ENCODE data around the gene UPK3B.
"Not testable (repeated sequence)": the region's sequence is repeated elsewhere in the genome, so short reads cannot be mapped to it uniquely, and the experiment has no call there.

Gene UPK3B

GRCh38 chr7:76492139-76492538 is 18.2 kb upstream of the UPK3B start:
- DNase-seq: not testable (repeated sequence)

DNA sequence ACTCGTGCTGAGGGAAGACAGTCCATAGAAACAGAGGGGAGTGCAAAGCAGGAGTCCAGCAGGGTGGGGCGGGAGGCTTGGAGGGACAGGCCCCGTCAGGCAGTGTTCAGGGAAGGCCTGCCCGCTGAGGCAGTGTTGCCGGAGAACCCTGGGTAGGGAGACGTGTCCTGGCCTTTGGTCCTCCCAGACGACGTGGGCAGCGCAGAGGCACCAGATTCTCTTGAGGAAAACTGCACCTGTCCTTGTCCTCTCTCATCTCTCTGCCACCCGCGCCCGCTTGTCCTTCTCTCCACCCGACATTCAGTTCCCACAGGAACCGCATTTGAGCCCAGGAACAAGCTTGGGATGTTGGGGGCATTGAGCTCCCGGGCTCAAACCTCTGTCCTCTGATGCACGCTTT is 14.6 kb upstream of the UPK3B start:
- not testable (repeated sequence) for DNase-seq

DNA sequence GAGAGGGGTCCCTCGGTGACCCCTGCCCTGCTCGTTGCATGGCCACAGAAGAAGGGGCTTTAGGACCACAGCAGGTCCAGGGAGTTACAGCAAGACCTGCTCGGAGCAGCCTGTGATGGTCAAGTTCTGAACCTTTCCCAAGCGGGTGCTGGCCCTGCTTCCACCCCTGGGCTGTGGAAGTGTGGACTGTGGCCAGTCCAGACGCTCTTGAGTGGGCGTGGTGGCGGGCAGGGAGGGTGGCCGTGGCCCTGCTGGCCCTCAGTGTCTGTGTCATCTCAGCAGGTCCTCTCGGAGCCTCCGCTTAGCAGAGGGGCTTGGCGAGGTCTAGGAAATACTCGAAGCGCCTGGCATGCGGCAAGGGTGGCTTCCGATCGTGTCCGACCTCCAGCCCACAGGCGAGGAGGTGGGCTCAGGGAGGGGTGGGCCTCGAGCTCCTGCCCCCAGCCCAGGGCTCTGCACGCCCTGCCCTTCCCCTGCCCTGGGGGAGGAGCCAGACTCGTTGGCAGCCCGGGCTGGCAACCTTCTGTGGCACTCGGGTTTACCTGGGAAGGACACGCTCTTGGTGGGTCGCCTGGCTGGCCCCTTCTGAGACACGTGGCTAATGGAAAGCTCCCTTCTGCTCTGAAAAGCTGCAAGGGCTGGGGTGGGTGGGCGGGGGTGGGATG is 12.3 kb upstream of the UPK3B start:
- not testable (repeated sequence) for DNase-seq

DNA sequence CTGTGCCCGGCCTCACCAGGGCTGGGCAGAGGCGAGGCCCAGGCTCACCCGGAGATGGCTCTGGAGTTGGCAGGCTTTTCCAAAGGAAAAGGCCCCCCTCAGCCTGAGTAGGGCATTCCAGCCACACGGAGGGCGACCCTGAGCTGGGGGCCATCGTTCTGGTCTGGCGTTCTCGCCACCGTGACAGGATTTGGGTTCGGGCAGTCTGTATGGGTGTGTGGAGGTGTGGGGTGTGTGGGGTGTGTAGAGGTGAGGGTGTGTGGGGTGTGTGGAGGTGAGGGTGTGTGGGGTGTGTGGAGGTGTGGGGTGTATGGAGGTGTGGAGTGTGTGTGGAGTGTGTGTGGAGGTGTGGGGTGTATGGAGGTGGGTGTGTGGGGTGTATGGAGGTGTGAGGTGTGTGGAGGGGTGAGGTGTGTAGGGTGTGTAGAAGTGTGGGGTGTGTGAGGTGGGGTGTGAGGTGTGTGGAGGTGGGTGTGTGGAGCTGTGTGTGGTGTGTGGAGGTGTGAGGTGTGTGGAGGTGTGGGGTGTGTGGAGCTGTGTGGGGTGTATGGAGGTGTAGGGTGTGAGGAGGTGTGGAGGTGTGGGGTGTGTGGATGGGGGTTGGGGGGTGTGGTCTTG is 11.7 kb upstream of the UPK3B start:
- DNase-seq: not testable (repeated sequence)

DNA sequence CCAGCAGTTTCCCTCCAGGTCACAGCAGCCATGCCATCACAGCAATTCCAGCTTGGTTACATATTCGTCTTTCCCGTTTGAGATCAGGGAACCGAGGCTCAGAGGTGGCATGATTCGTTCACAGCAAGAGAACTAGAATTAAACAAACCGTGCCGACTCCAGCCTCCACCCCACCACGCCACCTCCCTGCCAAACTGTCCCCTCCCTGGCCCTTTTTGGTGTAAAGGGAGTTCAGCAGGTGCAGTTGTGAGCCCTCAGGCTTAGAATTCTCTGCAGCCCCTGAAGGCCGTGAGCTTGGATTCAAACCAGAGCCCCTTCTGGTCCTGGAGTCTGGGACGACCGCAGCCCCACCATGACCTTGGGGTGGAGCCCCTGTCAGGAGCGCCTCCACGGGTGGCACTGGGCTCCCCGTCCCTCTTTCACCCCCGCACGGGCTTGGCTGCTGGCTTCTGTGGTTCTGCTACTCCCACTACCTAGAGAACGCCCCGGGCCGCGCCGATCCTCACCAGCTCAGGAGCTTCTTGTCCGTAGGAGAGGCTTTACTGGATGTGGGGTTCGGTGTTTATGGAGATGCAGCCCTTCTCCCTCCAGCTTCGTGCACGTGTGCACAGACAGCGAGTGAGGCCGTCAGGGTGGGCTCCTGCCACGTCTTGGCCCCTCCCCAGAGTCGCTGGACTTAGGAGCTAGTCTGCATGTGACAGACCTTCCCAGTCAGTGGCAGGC is 11.0 kb upstream of the UPK3B start:
- not testable (repeated sequence) for DNase-seq

DNA sequence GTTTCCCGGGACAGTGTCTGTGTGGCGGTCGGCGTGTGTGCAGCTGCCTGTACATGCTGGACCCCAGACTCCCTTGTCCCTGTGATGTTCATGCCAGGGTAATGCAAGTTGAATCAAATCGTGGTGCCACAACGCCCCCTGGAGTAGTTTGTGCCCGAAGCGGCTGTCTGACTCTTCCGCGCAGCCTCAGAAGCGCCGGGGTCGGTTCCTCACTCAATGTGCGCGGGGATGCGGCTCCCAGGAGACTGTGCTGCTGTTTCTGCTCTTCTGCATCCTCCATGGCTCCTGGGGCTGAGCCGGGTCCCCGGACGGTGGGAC is 10.5 kb upstream of the UPK3B start:
- DNase-seq: not testable (repeated sequence)

GRCh38 chr7:76502224-76502623 is 8.1 kb upstream of the UPK3B start:
- not testable (repeated sequence) for DNase-seq

- not testable (repeated sequence) for DNase-seq
Measured at GRCh38 chr7:76502836-76503235, 7.5 kb upstream of the UPK3B start.

DNA sequence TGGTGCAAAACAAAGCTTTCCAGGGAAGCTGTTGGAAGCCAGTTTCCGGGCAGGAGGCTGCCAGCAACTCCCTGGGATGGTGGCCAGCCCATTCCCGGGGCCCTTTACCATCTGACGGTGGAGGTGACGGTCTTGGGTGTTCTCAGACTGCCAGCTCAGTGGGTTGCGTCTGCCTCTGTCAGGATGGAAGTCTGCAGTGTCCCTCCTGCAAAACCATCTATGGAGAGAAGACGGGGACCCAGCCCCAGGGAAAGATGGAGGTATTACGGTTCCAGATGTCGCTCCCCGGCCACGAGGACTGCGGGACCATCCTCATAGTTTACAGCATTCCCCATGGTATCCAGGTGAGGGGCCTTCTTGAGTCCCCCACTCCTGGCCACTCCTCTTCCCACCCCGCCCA is 7.1 kb upstream of the UPK3B start:
- not testable (repeated sequence) for DNase-seq

- DNase-seq: not testable (repeated sequence)
Measured at GRCh38 chr7:76504351-76505167, 5.8 kb upstream of the UPK3B start.

- no peak for DNase-seq
Measured at GRCh38 chr7:76505168-76506080, 4.9 kb upstream of the UPK3B start.

DNA sequence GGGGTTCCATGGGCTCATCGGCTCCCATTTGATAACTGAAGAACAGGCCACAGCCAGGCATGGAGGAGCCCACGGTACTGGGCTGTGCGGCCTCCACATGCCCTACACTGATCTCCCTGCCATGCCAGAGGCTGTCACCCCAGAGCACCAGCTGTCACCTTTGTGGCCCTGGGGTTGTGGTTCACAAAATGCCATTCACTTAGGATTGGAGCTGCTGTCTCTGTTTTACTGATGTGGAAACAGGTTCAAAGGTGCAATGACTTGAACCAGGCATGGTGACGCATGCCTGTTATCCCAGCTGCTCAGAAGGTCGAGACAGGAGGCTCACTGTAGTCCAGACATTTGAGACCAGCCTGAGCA is 4.3 kb upstream of the UPK3B start:
- DNase-seq: no peak

DNA sequence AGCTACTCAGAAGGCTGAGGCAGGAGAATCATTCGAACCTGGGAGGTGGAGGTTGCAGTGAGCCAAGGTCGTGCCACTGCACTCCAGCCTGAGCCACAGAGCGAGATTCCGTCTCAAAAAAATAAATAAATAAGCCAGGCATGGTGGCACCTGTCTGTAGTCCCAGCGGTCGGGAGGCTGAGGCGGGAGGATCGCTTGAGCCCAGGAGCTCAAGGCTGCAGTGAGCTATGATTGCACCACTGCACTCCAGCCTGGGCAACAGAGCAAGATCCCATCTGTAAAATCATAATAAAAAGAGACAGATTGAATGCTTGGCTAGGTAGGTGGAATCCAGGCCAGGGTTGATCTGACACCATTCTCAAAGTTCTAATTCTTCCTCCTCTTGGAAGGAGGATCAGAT is 3.7 kb upstream of the UPK3B start:
- DNase-seq: not testable (repeated sequence)

DNA sequence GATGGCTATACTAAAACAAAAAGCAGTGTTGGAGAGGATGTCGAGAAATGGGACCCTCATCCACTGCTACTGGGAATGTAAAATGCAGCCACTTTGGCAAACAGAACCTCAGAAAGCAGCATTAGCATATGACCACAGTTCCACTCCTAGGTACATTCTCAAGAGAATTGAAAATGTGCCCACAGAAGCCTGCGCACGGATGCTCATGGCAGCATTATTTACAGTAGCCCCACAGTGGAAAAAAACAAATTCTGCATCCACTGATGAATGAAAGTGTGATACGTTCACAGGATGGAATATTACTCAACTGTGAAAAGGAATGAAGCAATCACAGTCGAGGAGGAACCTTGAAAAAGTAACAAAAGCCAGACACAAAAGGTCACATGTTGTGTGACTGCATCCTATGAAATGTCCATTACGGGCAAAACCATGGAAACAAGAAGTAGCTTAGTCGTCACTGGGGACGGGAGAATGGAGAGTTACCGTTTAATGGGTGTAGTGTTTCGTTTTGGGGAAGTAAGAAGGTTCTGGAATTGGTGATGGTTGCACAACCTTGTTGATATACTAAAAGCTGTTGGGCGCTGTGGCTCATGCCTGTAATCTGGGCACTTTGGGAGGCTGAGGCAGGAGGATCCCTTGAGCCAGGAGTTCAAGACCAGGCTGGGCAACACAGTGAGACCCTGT is 2.5 kb upstream of the UPK3B start:
- no peak for DNase-seq

- DNase-seq: not testable (repeated sequence)
Measured at GRCh38 chr7:76511200-76511910, 1.0 kb downstream of the UPK3B start.

DNA sequence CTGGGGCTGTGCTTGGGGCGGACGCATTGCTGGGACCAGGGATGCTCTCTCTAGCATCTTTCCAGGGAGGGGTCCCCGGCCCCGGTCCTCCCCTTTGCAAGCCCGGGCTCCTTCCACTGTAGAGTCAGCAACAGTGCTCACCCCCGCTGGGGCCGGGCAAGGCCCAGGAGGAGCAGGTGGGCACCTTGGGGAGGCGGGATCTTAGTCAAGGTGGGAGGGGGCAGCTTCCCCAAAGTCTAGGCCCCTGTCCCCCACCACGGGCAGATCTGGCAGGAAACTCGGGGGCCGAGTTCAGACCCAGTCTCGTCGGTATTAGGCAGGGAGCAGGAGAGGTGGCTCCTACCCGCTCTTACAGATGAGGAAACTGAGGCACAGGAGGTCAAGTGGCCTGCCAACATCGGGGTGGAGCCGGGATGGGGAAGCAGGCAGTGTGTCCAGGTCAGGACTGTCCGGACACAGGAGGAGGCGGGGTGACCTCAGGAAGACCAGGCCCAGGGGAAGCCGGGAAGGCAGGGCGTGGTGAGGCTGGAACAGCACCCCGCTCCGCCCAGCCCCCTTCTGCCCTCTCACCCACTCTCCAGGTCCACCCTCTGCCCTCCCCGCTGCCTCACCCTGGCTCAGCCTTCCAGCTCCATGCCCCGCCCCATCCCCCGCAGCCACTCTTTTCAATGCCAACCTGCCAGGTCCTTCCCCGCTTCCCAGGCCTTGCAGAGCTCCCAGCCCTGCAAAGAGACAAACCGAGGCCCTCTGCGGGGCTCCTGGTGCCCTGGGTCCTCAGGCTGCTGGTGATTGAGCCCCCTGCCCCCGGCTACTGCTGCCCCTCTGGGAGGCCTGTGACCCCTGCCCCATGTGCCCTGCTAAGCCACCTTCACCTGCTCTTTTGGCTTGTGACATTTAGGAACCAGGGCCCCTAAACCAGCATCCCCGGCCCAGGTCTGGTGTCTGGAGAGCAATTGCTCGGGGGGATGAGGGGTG is 1.8 kb downstream of the UPK3B start:
- not testable (repeated sequence) for DNase-seq

DNA sequence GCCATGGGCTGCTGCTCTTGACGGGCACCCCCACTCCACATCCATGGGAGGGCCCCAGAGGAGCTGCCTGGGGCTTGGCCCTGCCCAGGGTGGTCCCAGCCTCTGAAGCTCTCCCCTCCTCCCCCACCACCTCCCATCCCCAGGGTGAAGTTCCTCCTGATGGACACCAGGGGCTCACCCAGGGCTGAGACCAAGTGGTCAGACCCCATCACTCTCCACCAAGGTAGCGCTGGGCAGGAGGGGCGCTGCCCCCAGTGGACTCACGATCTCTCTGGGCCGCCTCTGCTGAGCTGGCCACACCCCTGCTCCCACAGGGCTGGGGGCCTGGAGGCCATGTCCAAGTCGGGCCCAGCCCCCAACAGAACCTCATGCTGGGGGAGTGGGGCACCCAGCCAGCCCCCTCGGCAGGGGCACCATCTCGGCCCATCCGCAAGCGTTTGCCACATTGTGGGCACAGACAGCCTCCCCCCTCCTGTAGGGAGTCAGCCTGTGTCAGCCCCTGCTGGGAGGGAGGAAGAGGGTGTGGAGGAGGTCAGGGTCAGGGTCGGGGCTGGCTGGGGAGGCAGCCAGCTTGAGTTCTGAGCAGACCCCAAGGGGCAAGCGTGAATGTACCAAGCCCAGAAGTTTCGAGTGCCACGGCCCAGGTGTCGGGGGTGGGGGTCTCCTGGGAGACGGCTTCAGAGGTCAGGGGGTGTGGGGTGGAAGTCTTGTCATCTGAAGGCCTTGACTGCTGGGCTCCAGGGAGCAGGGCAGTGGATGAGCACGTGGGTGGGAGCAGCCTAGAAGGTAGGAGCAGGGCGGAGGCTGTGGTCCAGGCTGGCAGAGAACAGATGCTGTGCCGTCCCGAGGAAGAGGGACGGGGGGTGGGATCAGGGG is 2.8 kb downstream of the UPK3B start:
- DNase-seq: no peak
